NOMO-1 treated with dmso at 0.1 percent for 144 hours (cell line): ENCODE data around the gene TMA7B.
"Not testable (repeated sequence)": the region's sequence is repeated elsewhere in the genome, so short reads cannot be mapped to it uniquely, and the experiment has no call there.

ENCODE experiments used
- DNase-seq: peaks from one replicate; lab custom pipeline; 2025; ENCODE audit not compliant: unreplicated experiment; lab: John Stamatoyannopoulos, UW

The TMA7B gene

DNA sequence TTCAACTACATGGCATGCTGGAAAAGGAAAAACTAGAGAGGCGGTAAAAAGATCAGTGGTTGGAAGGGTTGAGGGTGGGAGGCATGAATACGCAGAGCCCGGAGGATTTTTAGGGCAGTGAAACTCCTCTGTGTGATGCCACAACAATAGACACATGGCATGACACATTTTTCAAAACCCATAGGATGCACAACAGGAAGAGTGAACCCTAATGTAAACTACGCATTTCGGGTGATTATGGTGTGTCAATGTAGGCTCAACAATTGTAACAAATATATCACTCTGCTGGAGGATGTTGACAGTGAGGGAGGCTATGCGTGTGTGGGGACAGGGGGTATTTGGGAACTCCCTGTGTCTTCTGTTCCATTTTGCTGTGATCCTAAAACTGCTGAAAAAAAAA lies 18.9 kb downstream of the TMA7B start:
- DNase-seq = no peak

GRCh38 chr22:39979458-39979857 lies 19.3 kb downstream of the TMA7B start:
- no peak for DNase-seq

DNA sequence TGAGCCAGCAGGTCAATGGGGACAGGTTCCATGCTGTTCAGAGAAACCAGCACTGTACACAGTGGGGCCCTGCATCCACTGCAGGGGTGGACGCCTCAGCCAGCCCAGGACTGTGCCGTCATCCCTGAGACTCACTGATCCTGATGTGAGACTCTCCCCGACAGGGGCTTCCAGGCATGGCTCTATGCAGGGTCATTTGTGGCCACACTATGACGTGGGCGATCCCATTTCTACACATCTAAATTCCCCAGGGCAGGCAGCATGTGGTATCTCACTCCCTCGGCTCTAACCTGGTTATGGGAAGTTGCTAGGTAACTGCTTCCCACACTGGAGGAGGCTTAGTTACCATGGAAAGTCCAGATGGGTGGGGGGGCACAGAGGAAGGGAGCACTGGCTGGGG lies 20.4 kb downstream of the TMA7B start:
- DNase-seq = no peak

DNA sequence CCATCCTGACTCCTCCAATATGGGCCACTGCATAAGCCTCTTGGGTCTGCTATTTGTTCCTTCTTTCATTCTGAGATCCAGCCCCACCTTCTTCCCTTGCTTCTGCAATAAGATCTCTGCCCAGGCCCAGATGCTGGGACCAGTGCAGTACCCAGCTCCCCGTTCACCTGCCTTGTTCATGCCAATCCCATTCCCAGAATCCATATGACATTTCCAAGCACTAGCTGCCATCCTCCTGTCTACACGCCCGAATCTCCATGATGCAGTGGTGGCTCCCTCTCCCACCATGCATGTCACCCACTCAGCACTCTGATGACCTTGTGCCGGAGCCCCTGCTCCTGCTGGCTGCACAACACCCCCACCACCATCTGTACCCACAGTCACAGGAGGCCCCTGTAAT lies 23.1 kb downstream of the TMA7B start:
- no peak for DNase-seq

DNA sequence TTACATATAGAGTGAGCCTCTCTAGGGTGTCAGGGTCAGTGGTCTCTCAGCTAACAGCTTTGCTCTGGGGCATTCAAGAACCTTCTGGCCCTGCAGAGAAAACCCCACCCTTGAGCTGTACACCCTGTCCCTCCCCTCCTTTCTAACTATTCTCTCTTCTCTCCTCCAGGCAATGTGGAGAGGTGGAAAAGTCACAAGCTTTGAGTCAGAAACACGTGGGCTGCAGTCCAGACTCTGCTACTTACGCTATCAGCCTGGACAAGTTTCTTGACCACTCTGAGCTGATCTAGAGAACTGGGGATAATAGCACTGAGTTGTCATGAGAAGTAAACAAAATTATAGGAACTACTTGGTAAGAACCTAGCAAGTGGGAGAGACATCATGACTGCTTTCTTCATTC lies 23.8 kb downstream of the TMA7B start:
- DNase-seq = no peak

- no peak for DNase-seq
These were observed 24.5 kb downstream of the TMA7B start for GRCh38 chr22:39984746-39985145.

DNA sequence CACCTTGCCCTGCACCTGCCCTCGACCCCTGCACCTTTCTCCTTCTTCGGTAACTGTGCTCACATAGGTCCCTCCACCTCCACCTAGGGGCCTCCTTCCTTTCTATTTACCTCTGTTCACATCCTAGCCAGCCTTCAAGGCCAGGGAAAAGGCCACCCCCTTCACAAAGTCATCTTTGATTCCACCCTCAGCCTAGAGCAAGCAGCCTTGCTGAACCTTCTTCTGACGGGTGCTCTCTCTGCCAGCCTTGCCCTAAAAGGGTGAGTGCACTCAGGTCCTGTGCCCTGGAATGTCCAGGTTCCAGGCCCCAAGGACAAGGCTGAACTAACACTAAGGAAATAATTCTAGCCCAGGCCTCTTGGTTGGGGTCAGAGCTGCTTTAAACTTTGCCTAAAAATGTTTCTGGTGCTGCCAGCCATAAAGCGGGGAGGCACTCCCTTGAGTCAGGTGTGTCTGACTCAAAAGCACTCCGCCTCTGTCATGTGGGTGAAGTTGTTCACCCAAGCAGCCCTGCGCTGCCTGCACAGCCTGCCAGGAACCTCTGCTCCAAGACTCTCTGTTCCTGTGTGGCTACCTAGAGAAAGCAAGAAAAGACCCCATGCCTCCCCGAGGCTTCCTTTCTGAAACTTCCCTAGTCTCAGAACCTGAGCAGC lies 25.3 kb downstream of the TMA7B start:
- no peak for DNase-seq

- no peak for DNase-seq
These were observed 28.4 kb downstream of the TMA7B start for GRCh38 chr22:39988386-39989114.

GRCh38 chr22:39989633-39990032 lies 29.4 kb downstream of the TMA7B start:
- DNase-seq = no peak

GRCh38 chr22:39990686-39991085 lies 30.5 kb downstream of the TMA7B start:
- DNase-seq = no peak

- DNase-seq = no peak
These were observed 31.1 kb downstream of the TMA7B start for GRCh38 chr22:39991159-39991860.

DNA sequence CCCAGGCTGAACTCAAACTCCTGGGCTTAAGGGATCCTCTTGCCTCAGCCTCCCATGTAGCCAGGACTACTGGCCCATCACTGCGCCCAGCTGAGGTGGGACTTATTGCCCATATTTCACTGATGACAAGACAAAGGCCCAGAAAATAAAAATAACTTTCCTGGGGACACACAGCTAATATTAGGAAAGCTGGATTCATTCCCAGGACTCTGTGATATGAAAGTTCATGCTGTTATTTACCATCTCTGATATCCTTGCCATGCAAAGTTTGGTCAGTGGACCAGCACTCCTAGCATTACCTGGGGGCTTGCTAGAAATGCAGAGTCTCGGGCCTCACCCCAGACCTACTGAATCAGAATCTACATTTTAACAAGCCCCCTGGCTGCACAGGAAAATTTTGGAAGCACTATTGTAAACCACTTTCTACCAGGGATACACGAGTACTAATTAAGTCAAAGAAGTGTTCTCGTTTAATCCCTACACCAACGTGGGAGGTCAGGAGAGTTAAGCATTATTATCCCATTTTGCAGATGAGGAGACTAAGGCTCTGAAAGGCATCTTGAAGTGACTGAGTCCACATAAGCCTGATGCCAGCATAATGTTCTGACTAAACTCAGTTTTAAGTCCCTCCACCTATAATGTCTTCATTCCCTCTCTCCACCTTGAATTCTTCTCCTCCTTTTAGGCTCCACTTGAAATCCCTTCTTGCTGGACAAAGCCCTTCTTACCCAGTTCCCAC lies 32.1 kb downstream of the TMA7B start:
- DNase-seq = no peak

GRCh38 chr22:39992894-39993293 lies 32.7 kb downstream of the TMA7B start:
- not testable (repeated sequence) for DNase-seq

GRCh38 chr22:39994041-39994565 lies 33.9 kb downstream of the TMA7B start:
- no peak for DNase-seq

DNA sequence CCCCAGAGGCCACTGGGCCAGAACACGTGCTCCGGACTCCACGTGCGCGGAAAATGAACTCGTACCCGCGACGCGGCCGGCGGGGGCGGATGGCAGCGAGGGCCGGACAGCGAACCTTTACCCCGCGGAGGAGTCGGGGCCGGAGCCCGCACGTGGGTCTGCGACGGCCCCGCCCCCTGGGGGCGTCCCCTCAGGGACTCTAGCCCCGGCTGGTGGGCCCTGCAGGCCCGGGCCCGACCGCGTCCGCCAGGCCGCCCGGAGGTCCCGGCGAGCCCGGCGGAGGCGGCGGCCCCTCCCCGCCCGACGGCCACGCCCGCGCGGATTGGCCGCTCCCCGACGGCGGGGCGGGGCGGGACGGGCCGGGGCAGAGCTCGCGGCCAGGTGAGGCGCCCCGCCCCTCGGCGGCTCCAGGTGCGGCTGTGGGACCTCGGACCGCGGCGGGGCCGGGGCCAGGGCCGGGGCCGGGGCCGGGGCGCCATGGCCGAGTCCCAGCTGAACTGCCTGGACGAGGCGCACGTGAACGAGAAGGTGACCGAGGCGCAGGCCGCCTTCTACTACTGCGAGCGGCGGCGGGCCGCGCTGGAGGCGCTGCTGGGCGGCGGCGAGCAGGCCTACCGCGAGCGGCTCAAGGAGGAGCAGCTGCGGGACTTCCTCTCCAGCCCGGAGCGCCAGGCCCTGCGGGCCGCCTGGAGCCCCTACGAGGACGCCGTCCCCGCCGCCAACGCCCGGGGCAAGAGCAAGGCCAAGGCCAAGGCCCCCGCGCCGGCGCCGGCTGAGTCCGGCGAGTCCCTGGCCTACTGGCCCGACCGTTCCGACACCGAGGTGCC lies 34.6 kb downstream of the TMA7B start, which contains the start of gene FAM83F:
Gene FAM83F, plus strand, starts transcription at position 389 of the 827 bp plus-strand sequence. Its CDS starts 89 bp downstream, at position 478.
- DNase-seq = no peak

DNA sequence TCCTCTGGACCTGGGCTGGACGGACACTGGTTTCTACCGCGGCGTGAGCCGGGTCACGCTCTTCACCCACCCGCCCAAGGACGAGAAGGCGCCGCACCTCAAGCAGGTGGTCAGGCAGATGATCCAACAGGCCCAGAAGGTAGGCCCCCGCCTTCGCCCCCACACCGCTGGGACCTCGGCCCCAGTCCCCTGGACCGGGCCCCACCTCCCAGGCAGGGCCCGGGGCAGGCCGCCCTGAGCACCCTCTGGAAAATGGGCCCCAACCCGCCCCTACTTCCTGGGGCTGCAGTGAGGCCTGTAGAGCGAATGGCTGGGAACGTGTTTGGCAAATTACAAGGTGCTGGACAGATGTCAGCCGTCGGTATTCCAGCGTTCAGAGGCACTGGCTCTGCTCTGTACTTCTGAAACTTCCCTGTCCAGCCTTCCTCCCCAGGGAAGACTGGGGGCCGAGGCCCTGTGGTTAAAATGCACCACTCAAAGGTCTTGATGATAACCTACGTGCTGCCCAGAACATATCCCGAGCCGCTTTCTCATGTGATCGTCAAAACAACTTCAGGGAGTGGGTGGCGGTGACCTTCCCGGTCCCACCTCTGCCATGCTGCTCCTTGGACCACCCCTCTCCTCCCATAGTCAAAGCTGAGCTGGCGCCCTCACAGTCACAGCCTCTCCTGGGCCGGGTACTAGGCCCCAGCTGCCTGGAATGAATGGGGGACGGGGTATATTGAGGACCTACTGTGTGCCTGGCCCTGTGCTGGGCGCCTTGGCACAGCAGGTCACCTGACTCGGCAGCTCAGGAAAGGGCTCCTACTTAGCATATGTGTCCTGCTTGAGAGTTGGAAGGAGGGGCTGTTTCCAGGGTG lies 35.4 kb downstream of the TMA7B start:
- no peak for DNase-seq

- DNase-seq = no peak
These were observed 36.5 kb downstream of the TMA7B start for GRCh38 chr22:39996732-39997131.

- no peak for DNase-seq
These were observed 37.2 kb downstream of the TMA7B start for GRCh38 chr22:39997421-39997820.
